GM19372 (cell line): ENCODE measurements around the gene ASCL5.

Source experiments
- ATAC-seq: cut with Tn5 transposase; IDR thresholded peaks from one replicate; pipeline ENCODE4 v1.9.1; 2021; ENCODE audit warnings: mild to moderate bottlenecking, low read depth, moderate library complexity; ENCODE audit not compliant: unreplicated experiment

The ASCL5 gene

GRCh38 chr1:201112173-201112731, 14.7 kb downstream of the ASCL5 start, which contains the start of gene CACNA1S:
Gene CACNA1S (minus strand): TSS chr1:201112426. CDS start chr1:201112339, 87 bp downstream.
- no peak for ATAC-seq

GRCh38 chr1:201111672-201112071, 15.3 kb downstream of the ASCL5 start:
- ATAC-seq: no peak

GRCh38 chr1:201111156-201111555, 15.8 kb downstream of the ASCL5 start:
- no peak for ATAC-seq

GRCh38 chr1:201110616-201111015, 16.4 kb downstream of the ASCL5 start:
- ATAC-seq: no peak

- ATAC-seq: no peak
These were observed 16.8 kb downstream of the ASCL5 start for GRCh38 chr1:201110138-201110537.

GRCh38 chr1:201109651-201110050, 17.3 kb downstream of the ASCL5 start:
- no peak for ATAC-seq

- no peak for ATAC-seq
These were observed 18.4 kb downstream of the ASCL5 start for GRCh38 chr1:201108614-201109013.

GRCh38 chr1:201105688-201106087, 21.3 kb downstream of the ASCL5 start:
- ATAC-seq: no peak

- no peak for ATAC-seq
These were observed 22.8 kb downstream of the ASCL5 start for GRCh38 chr1:201104141-201104540.

- no peak for ATAC-seq
These were observed 23.3 kb downstream of the ASCL5 start for GRCh38 chr1:201103666-201104065.

- ATAC-seq: no peak
These were observed 26.6 kb downstream of the ASCL5 start for GRCh38 chr1:201100169-201100930.

- ATAC-seq: no peak
These were observed 27.8 kb downstream of the ASCL5 start for GRCh38 chr1:201098992-201099677.

- ATAC-seq: no peak
These were observed 29.8 kb downstream of the ASCL5 start for GRCh38 chr1:201096977-201097856.

- ATAC-seq: no peak
These were observed 30.9 kb downstream of the ASCL5 start for GRCh38 chr1:201096041-201096461.

GRCh38 chr1:201095581-201095980, 31.4 kb downstream of the ASCL5 start:
- ATAC-seq: no peak

GRCh38 chr1:201094832-201095231, 32.2 kb downstream of the ASCL5 start:
- no peak for ATAC-seq

- no peak for ATAC-seq
These were observed 33.0 kb downstream of the ASCL5 start for GRCh38 chr1:201093962-201094361.

- no peak for ATAC-seq
These were observed 33.4 kb downstream of the ASCL5 start for GRCh38 chr1:201093561-201093960.

- no peak for ATAC-seq
These were observed 34.2 kb downstream of the ASCL5 start for GRCh38 chr1:201092738-201093137.

GRCh38 chr1:201091256-201091655, 35.7 kb downstream of the ASCL5 start:
- ATAC-seq: no peak

GRCh38 chr1:201090541-201090940, 36.4 kb downstream of the ASCL5 start:
- ATAC-seq: no peak
